ENCODE results near the gene EMB. TPM values are rescaled to one million over a fixed set of nuclear protein-coding genes. Genes with fewer than 3 reads are reported as not detected.
"Not testable (repeated sequence)": the region's sequence is repeated elsewhere in the genome, so short reads cannot be mapped to it uniquely, and the experiment has no call there.

EMB gene
- total RNA-seq, 3 donors from 2014 or later: 9.2 to 32.6 (median 24.1) TPM

DNA sequence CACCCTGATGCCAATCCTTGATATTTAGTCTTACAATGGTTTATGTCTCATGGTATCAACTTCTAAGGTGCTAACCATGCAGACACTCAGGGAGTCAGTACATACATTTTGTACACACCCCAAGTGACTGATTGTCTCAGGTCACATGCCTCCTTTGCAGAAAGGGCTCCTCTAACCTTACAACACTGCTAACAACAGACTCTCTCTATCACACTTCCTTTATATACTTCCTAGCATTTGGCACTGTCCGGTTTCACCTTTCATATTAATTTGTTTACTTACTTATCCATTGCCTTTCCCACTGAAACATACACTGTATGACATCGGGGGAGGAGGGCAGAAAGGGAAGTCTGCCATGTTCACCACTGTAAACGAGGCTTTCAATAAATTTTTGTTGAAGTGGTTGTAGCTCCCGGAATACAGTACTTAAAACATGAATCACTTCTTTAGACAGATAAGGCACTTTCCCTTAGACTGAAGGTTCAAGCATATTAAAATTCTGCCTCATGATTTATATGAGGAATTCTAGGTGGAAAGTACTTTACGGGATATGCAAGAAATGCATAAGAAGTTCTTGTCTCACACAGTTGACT lies 20.6 kb downstream of the EMB start:
- H3K27ac ChIP-seq: no peak overlapping the region
- no peak for DNase-seq (ENCODE audit: low spot score in 2 of 2)
- no peak overlapping the region for H3K4me3 ChIP-seq
- TF ChIP-seq, protein P1, sequence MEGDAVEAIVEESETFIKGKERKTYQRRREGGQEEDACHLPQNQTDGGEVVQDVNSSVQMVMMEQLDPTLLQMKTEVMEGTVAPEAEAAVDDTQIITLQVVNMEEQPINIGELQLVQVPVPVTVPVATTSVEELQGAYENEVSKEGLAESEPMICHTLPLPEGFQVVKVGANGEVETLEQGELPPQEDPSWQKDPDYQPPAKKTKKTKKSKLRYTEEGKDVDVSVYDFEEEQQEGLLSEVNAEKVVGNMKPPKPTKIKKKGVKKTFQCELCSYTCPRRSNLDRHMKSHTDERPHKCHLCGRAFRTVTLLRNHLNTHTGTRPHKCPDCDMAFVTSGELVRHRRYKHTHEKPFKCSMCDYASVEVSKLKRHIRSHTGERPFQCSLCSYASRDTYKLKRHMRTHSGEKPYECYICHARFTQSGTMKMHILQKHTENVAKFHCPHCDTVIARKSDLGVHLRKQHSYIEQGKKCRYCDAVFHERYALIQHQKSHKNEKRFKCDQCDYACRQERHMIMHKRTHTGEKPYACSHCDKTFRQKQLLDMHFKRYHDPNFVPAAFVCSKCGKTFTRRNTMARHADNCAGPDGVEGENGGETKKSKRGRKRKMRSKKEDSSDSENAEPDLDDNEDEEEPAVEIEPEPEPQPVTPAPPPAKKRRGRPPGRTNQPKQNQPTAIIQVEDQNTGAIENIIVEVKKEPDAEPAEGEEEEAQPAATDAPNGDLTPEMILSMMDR (IDR thresholded peaks at IDR 0.05): no peak
- TF ChIP-seq POLR2A (IDR thresholded peaks at IDR 0.05) (no peak), POLR2AphosphoS5 (IDR thresholded peaks at IDR 0.05) (no peak)
- no peaks in the 10 kb centered on the region for H3K27me3 ChIP-seq
- intact Hi-C loops (cut with DNase I; ENCODE audit: low total_unique reads): no loop called here
- H3K36me3 ChIP-seq: no peaks in the 10 kb centered on the region
- no peaks in the 10 kb centered on the region for H3K9me3 ChIP-seq
- no peaks in the 10 kb centered on the region for H3K4me1 ChIP-seq

DNA sequence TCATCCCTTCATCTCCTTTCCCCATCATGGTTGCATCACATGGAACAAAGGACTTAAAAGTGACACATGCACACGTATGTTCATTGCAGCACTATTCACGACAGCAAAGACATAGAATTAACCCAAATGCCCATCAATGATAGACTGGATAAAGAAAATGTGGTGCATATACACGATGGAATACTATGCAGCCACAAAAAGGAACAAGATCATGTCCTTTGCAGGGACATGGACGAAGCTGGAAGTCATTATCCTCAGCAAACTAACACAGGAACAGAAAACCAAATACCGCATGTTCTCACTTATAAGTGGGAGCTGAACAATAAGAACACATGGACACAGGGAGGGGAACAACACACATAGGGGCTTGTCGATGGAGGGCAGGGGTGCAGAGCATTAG lies 21.4 kb downstream of the EMB start:
- intact Hi-C loops (cut with DNase I; ENCODE audit: low total_unique reads); DNase-seq (ENCODE audit: low spot score in 2 of 2); H3K4me3 ChIP-seq; H3K9me3 ChIP-seq; H3K27me3 ChIP-seq; H3K36me3 ChIP-seq; H3K27ac ChIP-seq; H3K4me1 ChIP-seq: not testable (repeated sequence)

DNA sequence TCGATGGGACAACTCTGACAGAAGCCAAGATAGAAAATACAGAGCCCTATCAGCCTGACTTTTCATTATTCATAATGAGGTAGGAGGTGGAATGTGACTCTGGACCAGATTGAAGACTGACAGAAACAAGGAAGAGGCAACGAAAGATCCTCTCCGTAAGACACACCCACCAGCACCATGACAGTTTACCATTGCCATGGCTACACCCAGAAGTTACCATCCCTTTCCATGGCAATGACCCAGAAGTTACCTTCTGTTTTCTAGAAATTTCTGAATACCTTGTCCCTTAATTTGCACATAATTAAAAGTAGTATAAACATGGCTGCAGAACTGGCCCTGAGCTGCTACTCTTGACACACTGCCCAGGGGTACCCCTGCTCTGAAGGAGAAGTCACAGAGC lies 24.5 kb downstream of the EMB start:
- DNase-seq (ENCODE audit: low spot score in 2 of 2); H3K27me3 ChIP-seq; H3K4me1 ChIP-seq; H3K36me3 ChIP-seq; H3K9me3 ChIP-seq; H3K27ac ChIP-seq; intact Hi-C loops (cut with DNase I; ENCODE audit: low total_unique reads); H3K4me3 ChIP-seq: not testable (repeated sequence)

DNA sequence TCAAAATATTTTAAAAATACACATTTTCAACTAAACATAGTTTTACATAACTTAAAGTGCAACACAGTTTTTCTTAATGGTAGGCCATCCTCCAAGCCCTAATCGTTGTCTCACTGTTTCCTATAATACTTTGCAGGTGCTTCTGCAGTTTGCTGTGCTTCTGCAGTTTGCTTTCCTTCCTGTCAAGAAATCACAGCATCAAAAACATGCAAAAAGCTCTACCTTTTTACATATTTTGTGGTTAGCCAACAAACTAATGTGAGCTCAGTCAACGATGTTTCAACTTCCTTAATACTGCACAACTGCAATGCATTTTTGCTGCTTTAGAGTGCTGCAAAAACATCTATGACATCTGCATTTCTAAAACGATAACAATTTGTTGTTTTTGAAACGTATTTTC lies 25.2 kb downstream of the EMB start:
- TF ChIP-seq POLR2AphosphoS5 (IDR thresholded peaks at IDR 0.05): no peak
- TF ChIP-seq, protein P1 (IDR thresholded peaks at IDR 0.05): no peak
- no peak for TF ChIP-seq POLR2A (IDR thresholded peaks at IDR 0.05)
- Histone ChIP-seq H3K27me3 (no peaks in the 10 kb centered on the region), H3K36me3 (no peaks in the 10 kb centered on the region), H3K4me1 (no peaks in the 10 kb centered on the region), H3K27ac (no peak overlapping the region), H3K9me3 (no peaks in the 10 kb centered on the region), H3K4me3 (no peak overlapping the region)
- DNase-seq (ENCODE audit: low spot score in 2 of 2): no peak
- intact Hi-C loops (cut with DNase I; ENCODE audit: low total_unique reads): no loop called here

DNA sequence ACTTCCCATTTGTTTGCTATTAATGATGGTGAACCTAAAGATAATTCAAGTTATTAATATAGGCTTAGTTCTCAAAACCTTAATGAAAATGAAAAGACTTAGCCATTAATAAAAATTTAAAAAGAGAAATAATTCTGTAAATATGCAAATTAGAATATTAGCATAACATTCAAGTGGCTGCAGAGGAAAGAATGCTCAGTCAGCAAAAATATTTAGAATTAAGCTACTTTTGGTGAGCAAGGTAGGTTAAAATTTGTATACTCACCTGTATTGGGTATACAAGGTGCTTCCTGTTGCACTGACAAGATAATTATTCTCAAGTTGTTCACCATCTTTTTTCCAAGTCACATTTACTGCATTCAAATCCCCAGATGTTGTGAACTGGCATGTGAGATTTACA lies 30.2 kb downstream of the EMB start:
- intact Hi-C loops (cut with DNase I; ENCODE audit: low total_unique reads); H3K4me1 ChIP-seq; H3K4me3 ChIP-seq; H3K36me3 ChIP-seq; DNase-seq (ENCODE audit: low spot score in 2 of 2); H3K9me3 ChIP-seq; H3K27me3 ChIP-seq; H3K27ac ChIP-seq: not testable (repeated sequence)

DNA sequence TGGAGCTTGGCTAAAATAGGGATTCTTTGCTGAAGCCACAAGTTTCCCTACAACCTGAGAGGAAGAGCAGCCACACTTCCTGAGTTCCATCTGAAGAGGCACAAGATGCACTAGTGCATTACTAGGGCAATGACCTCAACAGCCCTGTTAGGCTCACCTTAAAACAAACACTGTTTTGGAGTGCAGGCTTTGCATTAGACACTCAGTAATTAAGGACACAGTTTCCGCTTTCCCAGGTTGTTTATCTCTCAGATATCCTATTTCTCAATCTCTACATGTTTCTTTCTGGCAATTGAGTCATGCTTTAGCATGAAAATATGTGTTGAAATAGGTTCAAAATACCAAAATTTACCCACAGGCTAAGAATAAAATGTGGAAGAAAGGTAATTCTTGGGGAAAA lies 34.2 kb downstream of the EMB start:
- no peaks in the 10 kb centered on the region for H3K36me3 ChIP-seq
- DNase-seq (ENCODE audit: low spot score in 2 of 2): no peak
- no peak for TF ChIP-seq POLR2AphosphoS5 (IDR thresholded peaks at IDR 0.05)
- TF ChIP-seq POLR2A (IDR thresholded peaks at IDR 0.05): no peak
- TF ChIP-seq, protein P1 (IDR thresholded peaks at IDR 0.05): no peak
- H3K27me3 ChIP-seq: no peaks in the 10 kb centered on the region
- no peaks in the 10 kb centered on the region for H3K4me1 ChIP-seq
- no peak overlapping the region for H3K4me3 ChIP-seq
- no peak overlapping the region for H3K27ac ChIP-seq
- intact Hi-C loops (cut with DNase I; ENCODE audit: low total_unique reads): no loop called here
- no peaks in the 10 kb centered on the region for H3K9me3 ChIP-seq

DNA sequence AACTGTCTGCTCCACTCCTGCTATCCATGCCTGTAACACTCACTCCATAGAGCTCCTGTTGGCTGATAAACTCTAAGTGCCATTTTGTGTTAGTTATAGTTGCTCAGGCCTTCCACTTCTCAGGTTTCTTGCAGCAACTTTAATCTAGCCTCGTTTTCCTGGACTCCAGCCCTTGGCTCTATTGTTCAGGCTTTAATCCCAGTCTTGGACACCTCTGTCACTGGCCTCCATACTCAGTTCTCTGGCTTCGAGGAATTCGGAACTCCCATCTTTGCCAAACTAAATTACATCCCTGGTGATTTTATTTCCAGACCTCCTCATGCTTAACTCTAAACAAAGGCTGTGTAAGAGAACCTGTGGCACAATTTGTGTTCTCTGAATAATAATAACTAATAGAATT lies 39.8 kb downstream of the EMB start:
- no peaks in the 10 kb centered on the region for H3K9me3 ChIP-seq
- intact Hi-C loops (cut with DNase I; ENCODE audit: low total_unique reads): no loop called here
- no peaks in the 10 kb centered on the region for H3K36me3 ChIP-seq
- TF ChIP-seq POLR2A (IDR thresholded peaks at IDR 0.05) (no peak), POLR2AphosphoS5 (IDR thresholded peaks at IDR 0.05) (no peak)
- TF ChIP-seq, protein P1 (IDR thresholded peaks at IDR 0.05): no peak
- no peak overlapping the region for H3K27ac ChIP-seq
- no peak for DNase-seq (ENCODE audit: low spot score in 2 of 2)
- H3K27me3 ChIP-seq: no peaks in the 10 kb centered on the region
- H3K4me1 ChIP-seq: no peaks in the 10 kb centered on the region
- H3K4me3 ChIP-seq: no peak overlapping the region

DNA sequence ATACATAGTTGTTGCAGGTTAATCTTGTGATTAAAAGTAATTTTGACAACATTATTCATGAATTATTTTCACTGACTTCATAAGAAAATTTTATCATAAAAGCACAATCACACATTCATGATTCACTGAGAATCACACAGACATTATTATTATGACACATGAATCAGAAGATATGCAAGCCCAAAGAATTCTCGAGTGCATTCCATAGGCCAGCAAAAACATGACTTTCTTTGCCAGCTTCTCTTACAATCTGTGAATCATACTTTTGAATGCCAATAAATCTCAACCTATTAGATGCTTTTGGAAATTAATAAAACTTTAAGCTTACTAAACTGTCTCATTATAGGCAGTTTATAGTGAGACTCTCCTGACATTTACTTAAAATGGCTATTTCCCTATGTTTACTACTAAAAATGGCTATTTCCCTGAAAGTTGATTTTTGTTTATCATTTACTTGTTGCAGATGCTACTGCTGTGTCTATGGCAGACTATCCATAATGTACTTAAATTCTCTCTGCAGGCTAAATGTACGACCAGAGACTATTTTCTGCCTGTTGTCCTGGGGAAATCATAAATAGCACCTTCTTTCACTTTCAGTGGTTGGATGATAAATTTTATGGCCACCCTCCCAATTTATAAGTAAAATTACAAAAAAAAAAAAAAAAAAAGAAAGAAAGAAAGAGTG lies 47.0 kb downstream of the EMB start:
- H3K9me3 ChIP-seq; H3K27ac ChIP-seq; DNase-seq (ENCODE audit: low spot score in 2 of 2); H3K4me3 ChIP-seq; H3K4me1 ChIP-seq; intact Hi-C loops (cut with DNase I; ENCODE audit: low total_unique reads); H3K27me3 ChIP-seq; H3K36me3 ChIP-seq: not testable (repeated sequence)

DNA sequence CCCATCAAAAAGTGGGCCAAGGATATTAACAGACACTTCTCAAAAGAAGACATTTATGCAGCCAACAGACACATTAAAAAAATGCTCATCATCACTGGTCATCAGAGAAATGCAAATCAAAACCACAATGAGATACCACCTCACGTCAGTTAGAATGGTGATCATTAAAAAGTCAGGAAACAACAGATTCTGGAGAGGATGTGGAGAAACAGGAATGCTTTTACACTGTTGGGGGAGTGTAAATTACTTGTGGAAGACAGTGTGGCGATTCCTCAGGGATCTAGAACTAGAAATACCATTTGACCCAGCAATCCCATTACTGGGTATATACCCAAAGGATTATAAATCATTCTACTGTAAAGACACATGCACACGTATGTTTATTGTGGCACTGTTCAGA lies 48.8 kb downstream of the EMB start:
- H3K4me1 ChIP-seq; H3K9me3 ChIP-seq; H3K27ac ChIP-seq; DNase-seq (ENCODE audit: low spot score in 2 of 2); intact Hi-C loops (cut with DNase I; ENCODE audit: low total_unique reads); H3K4me3 ChIP-seq; H3K27me3 ChIP-seq; H3K36me3 ChIP-seq: not testable (repeated sequence)
